ENCODE data around the gene CORO7.

CORO7 gene

GRCh38 chr16:4373909-4374742, 42.3 kb downstream of the CORO7 start:
- DNase-seq (ENCODE audit: low read depth in 2 of 2), result peak; percentile 92 to 99
- H3K4me3 ChIP-seq (replicated peaks in 1 of 2; ENCODE audit: low read depth in 2 of 2, low read length in 2 of 2), result peak overlapping the region; percentile 87 to 95
- no peak for TF ChIP-seq CTCF (IDR thresholded peaks at IDR 0.05; ENCODE audit: low read depth, low read length)

GRCh38 chr16:4373356-4373908, 43.0 kb downstream of the CORO7 start:
- no peak for TF ChIP-seq CTCF (IDR thresholded peaks at IDR 0.05; ENCODE audit: low read depth, low read length)
- peak overlapping the region; percentile 87 to 95 for H3K4me3 ChIP-seq (replicated peaks in 1 of 2; ENCODE audit: low read depth in 2 of 2, low read length in 2 of 2)
- DNase-seq (ENCODE audit: low read depth in 2 of 2), result no peak

- peak overlapping the region; percentile 87 to 95 for H3K4me3 ChIP-seq (replicated peaks in 1 of 2; ENCODE audit: low read depth in 2 of 2, low read length in 2 of 2)
- DNase-seq (ENCODE audit: low read depth in 2 of 2), result peak; percentile 59 to 84
- TF ChIP-seq CTCF (IDR thresholded peaks at IDR 0.05; ENCODE audit: low read depth, low read length), result no peak
Measured at GRCh38 chr16:4372578-4373355, 43.6 kb downstream of the CORO7 start.

- peak overlapping the region; percentile 87 to 95 for H3K4me3 ChIP-seq (replicated peaks in 1 of 2; ENCODE audit: low read depth in 2 of 2, low read length in 2 of 2)
- no peak for TF ChIP-seq CTCF (IDR thresholded peaks at IDR 0.05; ENCODE audit: low read depth, low read length)
- no peak for DNase-seq (ENCODE audit: low read depth in 2 of 2)
Measured at GRCh38 chr16:4372001-4372577, 44.3 kb downstream of the CORO7 start.

GRCh38 chr16:4371357-4372000, 44.9 kb downstream of the CORO7 start, which contains the start of gene VASN:
VASN (plus strand) TSS chr16:4371848; CDS start chr16:4380878, 9,030 bp downstream.
- DNase-seq (ENCODE audit: low read depth in 2 of 2), result peak; percentile 78 to 89
- no peak for TF ChIP-seq CTCF (IDR thresholded peaks at IDR 0.05; ENCODE audit: low read depth, low read length)
- peak within 1 kb of the TSS; percentile 87 to 95 for H3K4me3 ChIP-seq (replicated peaks in 1 of 2; ENCODE audit: low read depth in 2 of 2, low read length in 2 of 2)

Measured in cardiac fibroblast (primary cell).